Umbilical cord (tissue), 2 donors: Measurements from ENCODE around the gene CD300H. TPM values are rescaled to one million over a fixed set of nuclear protein-coding genes. Genes with fewer than 3 reads are reported as not detected.

Source experiments
- DNase-seq: peaks from one replicate; pipeline ENCODE4 v3.0.0-alpha.2; 2015; ENCODE audit warnings: low spot score
- total RNA-seq: library from RNA; depleted of rRNA; stranded (reverse); fragments of >200 nt; gene quantifications from one replicate; pipeline ENCODE4 v1.2.3, GENCODE V29; 2014; ENCODE audit warnings: low replicate concordance; ENCODE audit not compliant: insufficient read depth

Gene CD300H
- total RNA-seq, 1 donor from 2014 or later: not detected

DNA sequence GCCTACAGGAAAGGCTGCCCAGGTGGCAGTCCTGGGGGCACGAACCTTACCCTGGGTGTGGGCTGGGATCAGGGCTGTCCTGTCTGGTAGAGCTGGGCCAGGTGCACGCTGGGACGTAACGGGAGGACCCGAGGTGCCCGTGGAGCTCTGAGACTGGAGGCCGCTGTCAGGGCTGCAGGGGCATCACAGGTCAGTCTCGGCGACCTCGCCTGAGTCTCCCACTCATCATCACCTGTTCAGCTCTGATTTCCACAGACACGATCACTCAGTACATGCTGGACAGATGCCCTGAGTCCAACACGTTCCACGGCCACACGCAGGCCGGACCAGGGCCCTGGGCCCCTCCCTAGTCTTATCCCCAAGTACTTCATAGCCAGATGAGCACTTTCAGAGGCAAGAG lies 16.7 kb downstream of the CD300H start:
- no peak for DNase-seq

DNA sequence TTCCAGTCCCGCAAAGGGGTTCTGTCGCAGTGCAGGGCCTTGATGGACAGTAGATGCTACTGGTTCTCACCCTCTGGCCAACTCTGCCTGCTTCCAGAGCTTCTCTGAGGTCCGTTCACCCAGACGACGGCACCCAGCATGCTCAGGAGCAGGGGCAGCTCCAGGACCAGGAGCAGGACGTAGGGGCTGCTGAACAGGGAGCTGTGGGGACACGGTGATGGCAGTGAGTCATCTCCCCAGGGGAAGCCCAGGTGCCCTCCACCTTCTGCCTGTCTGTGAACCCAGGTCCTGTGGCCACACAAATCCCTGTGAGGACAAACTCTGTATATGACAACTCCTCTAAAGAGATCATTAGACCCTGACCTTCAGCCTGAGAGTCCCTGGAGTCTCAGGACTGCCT lies 18.0 kb downstream of the CD300H start:
- no peak for DNase-seq

DNA sequence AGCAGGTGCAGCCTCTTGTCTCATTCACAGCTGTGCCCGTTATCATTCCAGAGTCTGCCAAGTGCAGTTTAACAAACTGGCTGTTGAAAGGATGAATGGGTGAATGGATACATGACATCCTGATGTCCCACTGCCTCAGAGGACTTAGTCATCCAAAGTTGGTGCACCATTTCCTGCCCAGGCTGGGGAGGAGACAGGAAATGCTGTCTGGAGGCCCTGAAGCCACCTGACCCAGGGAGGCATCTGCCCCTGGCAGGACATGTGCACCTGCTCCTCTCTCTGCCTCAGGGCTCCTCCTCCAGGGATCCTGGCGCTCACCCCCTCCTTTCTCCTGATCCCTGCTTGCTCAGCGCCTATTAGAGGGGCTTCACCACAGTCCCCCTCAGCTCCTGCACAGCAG lies 19.6 kb downstream of the CD300H start:
- DNase-seq: no peak

DNA sequence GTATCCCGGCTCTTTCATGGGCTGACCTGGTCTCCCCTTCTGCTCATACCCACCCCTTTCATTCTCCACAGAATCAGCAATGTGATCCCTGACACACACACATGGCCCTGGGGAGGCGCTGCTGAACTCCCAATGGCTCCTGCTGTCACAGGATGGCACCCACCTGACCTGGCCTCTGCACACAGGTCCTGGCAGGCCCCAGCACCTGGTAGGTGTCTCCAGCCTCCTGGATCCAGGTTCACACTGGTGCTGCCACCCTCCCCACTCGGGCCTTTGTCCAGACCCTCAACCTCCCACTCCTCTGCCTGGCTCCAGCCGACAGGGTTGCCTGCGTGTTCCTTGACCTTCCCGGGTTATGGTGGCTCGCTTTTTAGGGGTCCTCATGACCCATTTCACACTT lies 20.0 kb downstream of the CD300H start:
- DNase-seq: no peak

DNA sequence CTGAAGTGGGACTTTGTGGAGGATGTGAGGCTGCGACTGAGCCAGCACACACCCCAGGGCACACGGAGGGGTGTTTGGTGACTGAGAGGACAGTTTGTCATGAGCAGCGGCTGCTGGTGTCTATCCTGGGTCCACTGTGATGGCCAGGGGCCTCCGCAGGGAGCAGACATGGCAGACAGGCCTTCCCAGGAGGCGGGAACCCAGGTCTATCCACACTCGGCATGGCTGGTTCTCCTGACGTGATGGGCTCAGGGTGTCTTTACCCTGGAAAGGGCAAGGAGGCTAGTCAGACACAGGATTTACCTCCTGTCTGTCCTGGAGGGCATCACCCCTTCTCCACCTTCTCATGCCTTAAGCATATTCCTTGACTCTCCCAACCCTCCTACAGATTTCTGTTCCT lies 20.7 kb downstream of the CD300H start:
- DNase-seq: no peak

DNA sequence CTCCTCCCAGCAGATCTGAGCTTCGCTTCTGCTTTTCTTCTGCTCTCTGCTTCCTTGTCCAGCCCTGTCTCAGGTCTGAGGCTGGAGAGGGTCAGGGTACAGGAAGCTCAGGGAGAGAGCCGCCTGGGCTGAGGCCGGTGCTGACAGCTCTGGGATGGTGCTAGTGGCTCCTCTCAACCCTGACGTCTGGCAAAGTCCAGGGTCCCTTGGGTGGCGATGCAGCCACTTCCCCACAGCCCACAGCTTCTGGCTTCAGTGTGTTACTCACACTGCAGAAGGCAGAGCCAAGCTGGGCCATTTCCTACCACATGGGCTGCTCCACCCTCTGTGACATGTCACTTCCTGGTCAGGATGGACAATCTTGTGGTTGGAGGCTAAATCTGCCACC lies 21.5 kb downstream of the CD300H start, which contains the start of gene CD300C:
CD300C (minus strand) TSS at position 273 of the 388 bp plus-strand sequence. CDS start 333 bp downstream, outside the sequence.
- DNase-seq: no peak

DNA sequence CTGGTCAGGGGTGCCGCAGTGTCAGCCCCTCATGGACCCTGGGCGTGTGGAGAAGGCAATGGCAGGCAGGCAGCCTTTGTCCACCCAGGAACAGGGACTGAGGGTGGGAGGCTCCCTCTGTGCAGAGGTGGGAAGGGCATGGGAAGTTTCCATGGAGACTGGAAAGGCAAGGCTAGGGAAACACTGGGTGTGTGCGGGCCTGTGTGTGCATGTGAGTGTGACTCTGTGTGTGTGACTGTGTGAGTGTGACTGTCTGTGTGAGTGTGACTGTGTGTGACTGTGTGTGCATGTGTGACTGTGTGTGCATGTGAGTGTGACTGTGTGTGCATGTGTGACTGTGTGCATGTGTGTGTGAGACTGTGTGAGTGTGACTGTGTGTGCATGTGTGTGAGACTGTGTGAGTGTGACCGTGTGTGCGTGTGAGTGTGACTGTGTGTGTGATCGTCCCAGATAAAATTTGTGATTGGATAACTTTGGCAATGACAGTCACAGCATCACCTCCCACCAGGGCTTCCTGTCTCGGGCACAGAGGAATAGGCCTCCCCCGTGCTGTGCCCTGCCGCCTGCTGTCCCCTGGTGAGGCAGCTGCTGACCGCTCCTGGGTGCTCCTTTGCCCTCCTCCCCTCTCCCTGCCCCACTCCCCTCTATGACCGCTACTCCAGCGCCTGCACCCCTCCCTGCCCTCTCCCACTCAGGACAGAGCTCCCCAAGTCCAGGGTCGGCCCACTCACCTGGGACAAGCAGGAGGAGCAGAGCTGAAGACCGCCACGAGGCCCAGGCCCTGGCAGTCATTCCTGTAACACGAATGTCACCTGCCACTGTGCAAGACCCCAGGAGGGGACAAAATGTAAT lies 22.1 kb downstream of the CD300H start:
- no peak for DNase-seq

DNA sequence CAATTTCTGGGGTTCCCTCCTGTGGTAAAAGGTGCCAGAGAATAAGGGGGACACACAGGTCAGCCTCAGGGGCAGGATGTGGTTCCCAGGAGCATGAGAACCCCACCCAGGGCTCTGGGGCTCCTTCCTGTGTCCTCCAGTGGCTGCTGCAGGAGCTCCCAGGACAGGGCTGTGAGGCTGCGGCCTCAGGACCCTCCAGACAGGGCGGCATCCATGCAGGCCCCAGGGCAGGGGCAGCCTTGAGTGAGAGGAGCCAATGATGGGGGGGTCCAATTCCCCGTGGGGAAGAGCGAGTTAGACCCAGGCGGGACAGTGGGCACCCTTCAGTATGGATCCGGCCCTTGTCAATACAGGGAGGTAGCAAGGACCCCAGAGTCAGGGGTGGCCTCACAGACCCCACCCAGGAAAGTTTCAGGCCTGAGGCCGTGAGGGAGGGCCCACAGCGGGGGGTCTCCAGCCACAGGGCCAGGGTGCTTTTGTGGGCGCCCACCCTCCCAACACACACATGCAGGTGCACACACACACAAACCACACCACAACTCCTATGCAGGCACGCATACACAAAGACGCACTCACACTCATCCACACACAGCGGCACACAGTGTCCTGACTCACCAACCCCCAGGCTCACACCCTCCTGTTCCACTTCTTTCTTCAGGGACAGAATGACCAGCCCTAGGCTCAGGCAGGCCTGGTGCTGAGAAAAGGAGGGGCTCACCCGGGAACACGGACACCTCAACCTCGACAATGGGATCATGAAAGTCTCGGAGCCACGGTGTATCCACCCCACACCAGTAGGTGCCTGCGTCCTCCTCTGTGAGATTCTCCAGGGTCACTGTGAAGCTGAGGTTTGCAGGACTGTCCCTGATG lies 23.2 kb downstream of the CD300H start:
- no peak for DNase-seq

DNA sequence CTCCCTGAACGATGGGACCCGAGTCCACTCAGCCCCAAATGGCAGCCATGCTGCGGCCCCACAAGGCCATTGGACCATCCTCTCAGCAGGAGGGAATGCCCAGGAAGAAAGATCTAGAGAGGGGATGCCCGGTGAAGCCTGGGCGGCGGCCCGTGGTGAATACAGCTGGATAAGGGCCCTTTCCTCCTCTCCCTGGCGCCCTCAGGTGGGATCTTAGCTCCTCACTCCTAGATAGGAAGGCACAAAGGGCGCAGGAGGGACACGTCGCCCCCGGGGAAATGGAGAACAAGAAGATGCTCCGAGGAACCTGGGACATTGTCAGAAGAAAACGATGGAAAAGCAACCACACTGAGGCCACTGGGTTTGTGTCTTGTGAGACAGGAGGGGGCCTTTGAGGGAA lies 23.9 kb downstream of the CD300H start:
- no peak for DNase-seq

DNA sequence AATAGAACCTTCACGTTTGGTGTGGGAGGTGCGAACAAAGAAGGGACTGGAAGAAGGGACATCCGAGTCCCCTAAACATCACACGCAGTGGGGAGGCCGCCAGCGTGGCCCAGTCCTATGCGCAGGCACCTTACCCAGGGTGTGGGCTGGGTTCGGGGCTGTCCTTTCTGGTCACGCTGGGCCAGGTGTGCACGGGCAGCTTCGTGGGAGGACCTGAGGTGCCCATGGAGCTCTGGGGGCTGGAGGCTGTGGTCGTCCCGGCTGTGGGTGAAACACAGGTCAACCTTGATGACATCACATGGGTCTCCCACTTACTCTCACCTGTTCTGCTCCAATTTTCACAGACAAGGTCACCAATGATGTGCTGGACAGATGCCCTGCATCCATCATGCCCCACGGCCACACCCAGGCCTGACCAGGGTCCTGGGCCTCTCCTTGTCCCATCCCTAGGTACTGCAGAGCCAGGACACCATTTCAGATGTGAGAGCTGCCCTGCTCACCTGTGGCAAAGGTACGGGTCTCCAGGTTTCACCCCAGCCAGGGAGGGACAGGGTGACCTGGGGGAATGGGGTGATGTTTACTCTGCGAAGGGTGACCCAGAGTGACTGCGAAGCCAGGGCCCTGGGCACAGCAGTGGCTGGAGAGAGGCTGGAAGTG lies 24.5 kb downstream of the CD300H start:
- DNase-seq: no peak

DNA sequence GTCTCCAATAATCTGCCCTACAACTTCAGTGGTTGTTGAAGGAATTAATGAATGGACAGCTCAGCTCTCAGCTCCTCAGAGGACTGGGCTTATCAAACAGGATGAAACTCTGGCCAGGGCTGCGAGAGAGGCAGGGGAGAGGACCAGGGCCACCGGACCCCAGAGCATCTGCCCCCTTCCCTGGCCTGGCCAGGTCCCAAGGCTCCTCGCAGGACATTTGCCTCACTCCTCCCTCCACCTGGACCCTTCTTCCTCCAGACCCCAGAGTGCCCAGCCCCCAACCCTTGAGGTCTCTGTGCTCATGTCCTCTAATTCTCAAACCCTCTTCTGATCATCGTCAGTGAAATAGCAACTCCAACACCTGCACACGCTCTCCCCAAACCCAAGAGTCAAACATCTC lies 25.1 kb downstream of the CD300H start:
- DNase-seq: no peak

DNA sequence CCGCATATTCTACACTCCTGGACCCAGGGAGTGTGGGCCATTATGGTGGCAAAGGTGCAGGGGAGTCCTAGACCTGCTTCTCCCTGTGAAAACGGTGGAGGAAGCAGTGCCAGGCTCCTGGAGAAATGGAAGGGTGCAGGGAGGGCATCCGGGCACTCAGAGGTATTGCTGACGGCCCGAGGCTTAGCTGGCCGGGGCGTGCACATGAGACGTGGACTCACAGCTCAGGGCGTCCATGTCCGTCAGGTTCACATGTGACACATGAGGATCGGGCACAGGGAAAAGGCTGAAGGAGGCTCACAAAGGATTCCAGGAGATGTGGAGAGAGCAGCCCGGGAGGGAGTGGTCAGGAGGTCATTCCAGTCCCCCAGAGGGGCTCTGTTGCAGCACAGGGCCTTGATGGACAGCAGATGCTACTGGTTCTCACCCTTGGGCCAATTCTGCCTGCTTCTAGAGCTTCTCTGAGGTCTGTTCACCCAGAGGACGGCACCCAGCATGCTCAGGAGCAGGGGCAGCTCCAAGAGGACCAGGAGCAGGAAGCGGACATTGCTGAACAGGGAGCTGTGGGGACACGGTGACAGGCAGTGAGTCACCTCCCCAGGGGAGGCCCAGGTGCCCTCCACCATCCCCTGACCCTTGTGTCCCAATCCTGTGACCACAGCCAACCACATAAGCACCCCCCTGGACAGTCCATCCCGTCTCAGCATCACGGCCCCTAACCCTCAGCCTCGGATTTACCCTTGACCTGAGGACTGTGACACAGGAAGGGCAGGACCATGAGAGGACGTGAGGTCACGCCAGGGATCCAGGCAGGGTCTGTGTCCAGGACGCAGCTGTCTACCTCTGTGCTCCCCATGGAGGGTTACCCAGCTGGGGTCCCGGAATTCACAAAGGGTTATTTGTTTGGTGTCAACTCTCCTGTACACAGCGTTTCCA lies 25.9 kb downstream of the CD300H start:
- no peak for DNase-seq

DNA sequence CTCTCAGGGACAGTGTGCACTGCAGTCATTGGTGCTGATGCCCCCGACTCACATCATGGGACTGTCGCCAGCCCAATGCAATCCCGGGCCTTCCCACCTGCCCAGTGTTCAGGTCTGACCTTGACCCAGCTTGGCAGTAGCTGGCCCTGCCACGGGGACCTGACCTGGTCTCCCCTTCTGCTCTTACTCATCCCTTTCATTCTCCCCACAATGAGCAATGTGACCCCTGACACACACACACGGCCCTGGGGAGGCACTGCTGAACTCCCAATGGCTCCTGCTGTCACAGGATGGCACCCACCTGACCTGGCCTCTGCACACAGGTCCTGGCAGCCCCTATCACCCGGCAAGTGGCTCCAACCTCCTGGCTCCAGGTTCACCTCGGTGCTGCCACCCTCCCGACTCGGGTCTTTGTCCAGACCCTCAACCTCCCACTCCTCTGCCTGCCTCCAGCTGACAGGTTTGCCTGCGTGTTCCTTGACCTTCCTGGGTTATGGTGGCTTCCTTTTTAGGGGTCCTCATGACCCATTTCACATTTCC lies 28.0 kb downstream of the CD300H start:
- DNase-seq: no peak

DNA sequence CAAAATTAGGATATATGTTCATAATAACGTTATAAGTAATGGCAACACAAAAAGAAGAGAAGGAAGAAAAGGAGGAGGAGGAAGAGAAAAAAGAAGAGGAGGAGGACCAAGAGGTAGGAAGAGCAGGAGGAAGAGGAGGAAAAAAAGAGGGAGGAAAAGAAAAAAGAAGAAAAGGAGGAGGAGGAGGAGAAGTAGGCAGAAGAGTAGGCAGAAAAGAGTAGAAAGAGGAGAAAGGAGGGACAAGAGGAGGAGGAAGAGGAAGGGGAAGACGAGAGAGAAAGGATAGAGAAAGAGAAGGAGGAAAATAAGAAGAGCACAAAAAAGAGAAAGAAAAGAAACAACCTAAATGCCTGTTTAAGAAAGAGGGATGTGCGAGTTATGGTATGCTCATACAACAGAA lies 30.4 kb downstream of the CD300H start:
- DNase-seq: no peak

DNA sequence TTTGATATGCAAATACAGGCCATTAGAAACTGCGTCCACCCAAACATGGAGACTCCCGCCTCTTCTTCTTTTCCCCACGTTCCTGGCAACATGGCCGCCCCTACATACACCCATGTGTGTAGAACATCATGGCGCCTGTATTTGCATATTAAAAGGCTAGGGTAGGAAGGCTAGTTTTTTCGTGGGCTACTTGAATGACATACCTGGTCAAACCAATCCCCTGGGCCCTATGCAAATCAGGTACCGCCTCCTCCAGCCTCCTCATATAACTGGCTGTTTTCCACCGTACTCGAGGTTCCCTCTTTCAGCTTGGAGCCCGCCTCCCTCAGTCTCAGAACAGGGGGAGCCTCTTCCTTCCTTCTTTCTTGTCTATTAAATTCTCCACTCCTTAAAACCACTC lies 35.2 kb downstream of the CD300H start:
- DNase-seq: peak; percentile 45

DNA sequence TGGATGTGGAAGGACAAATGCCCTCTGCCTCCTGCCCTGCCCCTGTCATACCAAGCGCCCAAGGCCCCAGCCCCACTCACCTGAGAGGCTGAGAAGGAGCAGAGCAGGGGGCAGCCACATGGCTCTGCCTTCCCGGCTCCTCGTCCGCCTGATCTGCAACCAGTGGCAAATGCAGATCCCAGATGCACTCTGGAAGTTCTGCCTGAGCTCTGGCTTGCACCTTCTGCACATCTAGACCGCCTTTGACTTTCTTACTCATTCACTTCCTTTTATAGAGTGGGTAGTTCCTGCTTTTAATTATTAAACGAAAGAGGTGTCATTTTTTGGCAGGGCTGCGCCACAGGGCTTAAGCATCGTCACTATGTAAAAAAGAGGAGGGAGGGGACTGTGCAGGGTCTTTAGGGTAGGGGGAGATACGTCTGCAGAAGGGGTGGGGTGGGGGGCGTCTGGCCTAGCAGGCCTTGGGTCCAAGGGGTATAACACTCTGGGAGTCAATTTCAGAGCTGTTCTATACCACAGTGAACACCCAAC lies 36.0 kb downstream of the CD300H start, which contains the start of gene CD300LB:
CD300LB (minus strand) TSS at position 245 of the 531 bp plus-strand sequence; CDS start at position 120, 125 bp downstream.
- no peak for DNase-seq

DNA sequence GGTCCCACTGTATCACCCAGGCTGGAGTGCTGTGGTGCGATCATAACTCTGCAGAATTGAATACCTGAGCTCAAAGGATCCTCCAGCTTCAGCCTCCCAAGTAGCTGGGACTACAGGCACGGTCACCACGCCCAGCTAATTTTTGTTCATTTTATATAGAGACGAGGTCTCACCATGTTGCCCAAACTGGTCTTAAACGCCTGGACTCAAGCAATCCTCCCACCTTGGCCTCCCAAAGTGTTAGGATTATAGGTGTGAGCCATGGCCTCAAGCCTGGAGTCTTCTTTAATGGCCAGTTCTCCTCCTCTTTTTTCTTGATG lies 36.5 kb downstream of the CD300H start:
- no peak for DNase-seq

DNA sequence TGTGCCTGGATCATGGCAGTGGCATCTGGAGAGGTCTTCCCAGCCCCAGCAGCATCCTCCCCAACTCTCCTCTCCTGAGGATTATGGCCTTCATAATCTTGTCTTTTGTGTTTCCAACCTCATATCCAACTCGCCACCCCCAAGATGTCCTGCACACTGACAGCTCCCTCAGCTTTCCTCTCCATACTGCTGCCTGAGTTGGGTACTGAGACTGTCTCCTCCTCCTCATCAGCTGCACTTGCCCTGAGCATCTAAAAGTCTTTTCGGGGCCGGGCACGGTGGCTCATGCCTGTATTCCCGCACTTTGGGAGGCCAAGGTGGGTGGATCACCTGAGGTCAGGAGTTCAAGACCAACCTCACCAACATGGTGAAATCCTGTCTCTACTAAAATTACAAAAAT lies 38.1 kb downstream of the CD300H start:
- no peak for DNase-seq

DNA sequence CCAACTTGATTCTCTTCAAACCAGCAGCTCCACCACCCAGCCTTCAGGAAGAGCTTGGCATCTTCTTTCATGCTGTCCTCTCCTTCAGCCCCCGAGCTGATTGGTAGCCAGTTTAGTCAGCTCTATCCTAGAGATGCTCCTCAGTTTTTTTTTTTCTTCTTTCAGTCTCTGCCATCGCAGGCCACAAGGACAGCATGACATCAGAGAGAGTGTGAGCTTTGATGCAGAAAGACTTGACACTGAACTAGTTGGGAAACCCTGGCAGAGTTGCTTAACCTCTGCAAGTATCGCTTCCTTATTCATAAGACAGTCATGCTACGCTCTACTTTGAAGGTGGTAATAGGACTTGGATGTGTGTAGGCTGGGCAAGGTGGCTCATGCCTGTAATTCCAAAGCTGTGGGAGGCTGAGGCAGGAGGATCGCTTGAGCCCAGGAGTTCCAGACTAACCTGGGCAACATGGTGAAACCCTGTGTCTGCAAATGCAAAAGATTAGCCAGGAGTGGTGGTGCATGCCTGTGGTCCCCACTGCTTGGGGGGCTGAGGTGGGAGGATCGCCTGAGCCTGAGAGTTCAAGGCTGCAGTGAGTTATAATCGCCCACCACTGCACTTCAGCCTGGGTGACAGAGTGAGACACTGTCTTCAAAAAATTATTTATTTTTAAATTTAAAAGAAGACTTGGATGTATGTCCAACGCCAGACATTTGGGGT lies 38.7 kb downstream of the CD300H start:
- peak; percentile 56 for DNase-seq

DNA sequence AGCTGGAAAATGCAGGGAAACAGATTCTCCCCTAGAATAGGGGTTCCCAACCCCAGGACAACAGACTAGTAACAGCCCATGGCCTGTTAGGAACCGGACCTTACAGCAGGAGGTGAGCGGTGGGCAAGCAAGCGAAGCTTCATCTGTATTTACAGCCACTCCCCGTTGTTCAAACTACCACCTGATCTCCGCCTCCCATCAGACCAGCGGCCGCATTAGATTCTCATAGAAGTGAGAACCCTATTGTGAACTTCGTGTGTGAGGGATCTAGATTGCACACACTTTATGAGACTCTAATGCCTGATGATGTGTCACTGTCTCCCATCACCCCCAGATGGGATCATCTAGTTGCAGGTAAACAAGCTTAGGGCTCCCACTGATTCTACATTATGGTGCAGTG lies 39.6 kb downstream of the CD300H start:
- no peak for DNase-seq
